ENCODE results near the gene ODR4. TPM values are rescaled to one million over a fixed set of nuclear protein-coding genes. Genes with fewer than 3 reads are reported as not detected.
"Not testable (repeated sequence)": the region's sequence is repeated elsewhere in the genome, so short reads cannot be mapped to it uniquely, and the experiment has no call there.

The ODR4 gene
- total RNA-seq, 1 experiment from 2014 or later, result 17.3 TPM

- DNase-seq (ENCODE audit: low read depth), result no peak
Measured at GRCh38 chr1:186421446-186421845, 45.8 kb downstream of the ODR4 start.

- no peak for DNase-seq (ENCODE audit: low read depth)
Measured at GRCh38 chr1:186424539-186424938, 48.9 kb downstream of the ODR4 start.

GRCh38 chr1:186426118-186426517 lies 50.5 kb downstream of the ODR4 start:
- DNase-seq (ENCODE audit: low read depth), result no peak

GRCh38 chr1:186429017-186429416 lies 53.4 kb downstream of the ODR4 start:
- no peak for DNase-seq (ENCODE audit: low read depth)

- DNase-seq (ENCODE audit: low read depth), result no peak
Measured at GRCh38 chr1:186435336-186435735, 59.7 kb downstream of the ODR4 start.

GRCh38 chr1:186438567-186438966 lies 62.9 kb downstream of the ODR4 start:
- DNase-seq (ENCODE audit: low read depth), result no peak

GRCh38 chr1:186440584-186440983 lies 64.9 kb downstream of the ODR4 start:
- peak; percentile 19 for DNase-seq (ENCODE audit: low read depth)

GRCh38 chr1:186442651-186443375 lies 67.2 kb downstream of the ODR4 start:
- DNase-seq (ENCODE audit: low read depth), result peak; percentile 50

GRCh38 chr1:186443638-186444037 lies 68.0 kb downstream of the ODR4 start:
- DNase-seq (ENCODE audit: low read depth), result no peak

- no peak for DNase-seq (ENCODE audit: low read depth)
Measured at GRCh38 chr1:186446152-186446551, 70.5 kb downstream of the ODR4 start.

GRCh38 chr1:186454981-186455380 lies 79.3 kb downstream of the ODR4 start:
- DNase-seq (ENCODE audit: low read depth), result no peak

GRCh38 chr1:186456729-186457255 lies 81.2 kb downstream of the ODR4 start:
- no peak for DNase-seq (ENCODE audit: low read depth)

- DNase-seq (ENCODE audit: low read depth), result not testable (repeated sequence)
Measured at GRCh38 chr1:186459161-186459560, 83.5 kb downstream of the ODR4 start.

GRCh38 chr1:186461014-186461413 lies 85.4 kb downstream of the ODR4 start, which contains the start of gene PDC:
TSS of gene PDC (minus strand) at chr1:186461114. CDS start at chr1:186449459, 11,655 bp downstream.
- DNase-seq (ENCODE audit: low read depth), result no peak

- DNase-seq (ENCODE audit: low read depth), result no peak
Measured at GRCh38 chr1:186463511-186463910, 87.9 kb downstream of the ODR4 start.

- DNase-seq (ENCODE audit: low read depth), result no peak
Measured at GRCh38 chr1:186463926-186464325, 88.3 kb downstream of the ODR4 start.

GRCh38 chr1:186465491-186465890 lies 89.9 kb downstream of the ODR4 start:
- not testable (repeated sequence) for DNase-seq (ENCODE audit: low read depth)

- no peak for DNase-seq (ENCODE audit: low read depth)
Measured at GRCh38 chr1:186465946-186466345, 90.3 kb downstream of the ODR4 start.

Other genes starting within 250 kb of the ODR4 start
- gene PRG4, start 79.6 kb upstream of the ODR4 start, total RNA-seq (2014; rRNA removed; shearing (Covaris generic)), result 0.12 TPM in 1 of 2 replicates, not detected in the other
- 75.1 and 109 TPM in 2 replicates for gene TPR, start 585 bp upstream of the ODR4 start, total RNA-seq (2014; rRNA removed; shearing (Covaris generic))
- not detected in 2 replicates for gene PDC, start 85.3 kb downstream of the ODR4 start, total RNA-seq (2014; rRNA removed; shearing (Covaris generic))

All from Daoy (cell line).